ENCODE measurements around the gene GPR137C.

DNA sequence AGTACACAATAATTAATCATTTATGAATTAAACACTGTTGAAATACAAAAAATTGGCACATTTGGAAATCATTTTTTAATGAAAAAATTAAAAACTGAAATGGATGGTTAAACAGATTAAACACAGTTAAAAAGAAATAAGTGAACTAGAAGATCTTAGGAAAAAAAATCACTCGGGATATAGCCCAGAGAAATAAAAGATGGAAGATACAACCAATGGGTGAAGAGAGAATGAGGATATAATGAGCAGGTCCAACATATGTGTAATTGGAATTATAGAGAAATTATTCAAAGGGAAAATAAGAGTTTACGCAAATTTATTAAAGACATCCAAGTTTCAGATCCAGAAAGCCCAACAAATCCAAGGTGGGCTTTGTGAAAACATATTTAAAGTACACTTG is 6.1 kb downstream of the GPR137C start:
- TF ChIP-seq TEAD4 (IDR thresholded peaks at IDR 0.05; ENCODE audit: borderline replicate concordance, insufficient read depth) (no peak), SMC3 (IDR thresholded peaks at IDR 0.05; ENCODE audit: low read depth, low read length) (no peak), GABPA (IDR thresholded peaks at IDR 0.05; ENCODE audit: low read depth) (no peak), TCF12 (IDR thresholded peaks at IDR 0.05) (no peak)
- TF ChIP-seq, protein P1, sequence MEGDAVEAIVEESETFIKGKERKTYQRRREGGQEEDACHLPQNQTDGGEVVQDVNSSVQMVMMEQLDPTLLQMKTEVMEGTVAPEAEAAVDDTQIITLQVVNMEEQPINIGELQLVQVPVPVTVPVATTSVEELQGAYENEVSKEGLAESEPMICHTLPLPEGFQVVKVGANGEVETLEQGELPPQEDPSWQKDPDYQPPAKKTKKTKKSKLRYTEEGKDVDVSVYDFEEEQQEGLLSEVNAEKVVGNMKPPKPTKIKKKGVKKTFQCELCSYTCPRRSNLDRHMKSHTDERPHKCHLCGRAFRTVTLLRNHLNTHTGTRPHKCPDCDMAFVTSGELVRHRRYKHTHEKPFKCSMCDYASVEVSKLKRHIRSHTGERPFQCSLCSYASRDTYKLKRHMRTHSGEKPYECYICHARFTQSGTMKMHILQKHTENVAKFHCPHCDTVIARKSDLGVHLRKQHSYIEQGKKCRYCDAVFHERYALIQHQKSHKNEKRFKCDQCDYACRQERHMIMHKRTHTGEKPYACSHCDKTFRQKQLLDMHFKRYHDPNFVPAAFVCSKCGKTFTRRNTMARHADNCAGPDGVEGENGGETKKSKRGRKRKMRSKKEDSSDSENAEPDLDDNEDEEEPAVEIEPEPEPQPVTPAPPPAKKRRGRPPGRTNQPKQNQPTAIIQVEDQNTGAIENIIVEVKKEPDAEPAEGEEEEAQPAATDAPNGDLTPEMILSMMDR (IDR thresholded peaks at IDR 0.05) = no peak
- TF ChIP-seq, protein P2, sequence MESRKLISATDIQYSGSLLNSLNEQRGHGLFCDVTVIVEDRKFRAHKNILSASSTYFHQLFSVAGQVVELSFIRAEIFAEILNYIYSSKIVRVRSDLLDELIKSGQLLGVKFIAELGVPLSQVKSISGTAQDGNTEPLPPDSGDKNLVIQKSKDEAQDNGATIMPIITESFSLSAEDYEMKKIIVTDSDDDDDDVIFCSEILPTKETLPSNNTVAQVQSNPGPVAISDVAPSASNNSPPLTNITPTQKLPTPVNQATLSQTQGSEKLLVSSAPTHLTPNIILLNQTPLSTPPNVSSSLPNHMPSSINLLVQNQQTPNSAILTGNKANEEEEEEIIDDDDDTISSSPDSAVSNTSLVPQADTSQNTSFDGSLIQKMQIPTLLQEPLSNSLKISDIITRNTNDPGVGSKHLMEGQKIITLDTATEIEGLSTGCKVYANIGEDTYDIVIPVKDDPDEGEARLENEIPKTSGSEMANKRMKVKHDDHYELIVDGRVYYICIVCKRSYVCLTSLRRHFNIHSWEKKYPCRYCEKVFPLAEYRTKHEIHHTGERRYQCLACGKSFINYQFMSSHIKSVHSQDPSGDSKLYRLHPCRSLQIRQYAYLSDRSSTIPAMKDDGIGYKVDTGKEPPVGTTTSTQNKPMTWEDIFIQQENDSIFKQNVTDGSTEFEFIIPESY (IDR thresholded peaks at IDR 0.05; ENCODE audit: borderline replicate concordance, low read depth) = no peak

Measured in SK-N-SH (cell line).